MM.1S (cell line): ENCODE data around the gene COX20.

ENCODE experiments used
- DNase-seq: peaks from one replicate; pipeline ENCODE4 v3.0.0-alpha.2; 2015
- H2AFZ ChIP-seq: fragments of 300-600 bp; sonication (generic); 2 replicates; pipeline ENCODE4 v1.6.0; 2016; ENCODE audit warnings: antibody characterized with exemption, low read length
- H3F3A ChIP-seq: fragments of 300-600 bp; sonication (generic); 2 replicates; pipeline ENCODE4 v1.6.1; 2016; ENCODE audit warnings: mild to moderate bottlenecking, antibody characterized with exemption, low read length, moderate library complexity, mixed read lengths; ENCODE audit not compliant: insufficient read depth
- H3K27ac ChIP-seq: fragments of 300-600 bp; sonication (generic); 2 replicates; pipeline ENCODE4 v1.5.1; 2016; ENCODE audit warnings: mild to moderate bottlenecking, low read length
- H3K27me3 ChIP-seq: fragments of 300-600 bp; sonication (generic); replicated peaks from 2 replicates; pipeline ENCODE4 v1.6.0; 2016; ENCODE audit warnings: low read length; ENCODE audit not compliant: insufficient read depth
- H3K36me3 ChIP-seq: fragments of 300-600 bp; sonication (generic); replicated peaks from 2 replicates; pipeline ENCODE4 v1.6.1; 2016; ENCODE audit warnings: mild to moderate bottlenecking, low read length, mixed read lengths; ENCODE audit not compliant: insufficient read depth
- H3K4me1 ChIP-seq: fragments of 300-600 bp; sonication (generic); 2 replicates; pipeline ENCODE4 v1.6.1; 2016; ENCODE audit warnings: low read length, mixed read lengths
- H3K4me2 ChIP-seq: fragments of 300-600 bp; sonication (generic); 2 replicates; pipeline ENCODE4 v1.6.0; 2016; ENCODE audit warnings: low read depth, low read length
- H3K4me3 ChIP-seq: fragments of 300-600 bp; sonication (generic); 2 replicates; pipeline ENCODE4 v1.5.1; 2016; ENCODE audit warnings: low read length, mixed read lengths
- H3K79me2 ChIP-seq: fragments of 300-600 bp; sonication (generic); 2 replicates; pipeline ENCODE4 v1.6.1; 2016; ENCODE audit warnings: mixed run types, low read length, mixed read lengths
- H3K9ac ChIP-seq: fragments of 300-600 bp; sonication (generic); 2 replicates; pipeline ENCODE4 v1.6.1; 2016; ENCODE audit warnings: low read length, mixed read lengths
- H3K9me2 ChIP-seq: fragments of 300-600 bp; sonication (generic); replicated peaks from 2 replicates; pipeline ENCODE4 v1.6.1; 2016; ENCODE audit warnings: mild to moderate bottlenecking, low read length, mixed read lengths; ENCODE audit not compliant: insufficient read depth
- H3K9me3 ChIP-seq: fragments of 300-600 bp; sonication (generic); replicated peaks from 2 replicates; pipeline ENCODE4 v1.6.1; 2016; ENCODE audit warnings: mild to moderate bottlenecking, low read length, mixed read lengths; ENCODE audit not compliant: insufficient read depth
- H4K20me1 ChIP-seq: fragments of 300-600 bp; sonication (generic); 2 replicates; pipeline ENCODE4 v1.6.1; 2016; ENCODE audit warnings: mild to moderate bottlenecking, low read length, moderate library complexity, mixed read lengths; ENCODE audit not compliant: insufficient read depth
- CTCF ChIP-seq: fragments of 300-600 bp; sonication (generic); IDR thresholded peaks from 2 replicates; pipeline ENCODE4 v1.5.1; 2016; ENCODE audit warnings: antibody characterized with exemption, low read length, mixed read lengths
- EZH2 ChIP-seq: fragments of 300-600 bp; sonication (generic); optimal IDR thresholded peaks from 2 replicates; pipeline ENCODE3; 2017; ENCODE audit warnings: low read depth, mild to moderate bottlenecking, antibody characterized with exemption, low read length, mixed read lengths
- EZH2phosphoT487 ChIP-seq: fragments of 300-600 bp; sonication (generic); IDR thresholded peaks from 2 replicates; pipeline ENCODE4 v1.6.1; 2018; ENCODE audit warnings: antibody characterized with exemption, low read length

COX20 gene

GRCh38 chr1:244854166-244854565 is 18.7 kb downstream of the COX20 start:
- no peak for TF ChIP-seq EZH2phosphoT487
- no peak for TF ChIP-seq EZH2
- TF ChIP-seq CTCF = no peak
- H3K4me1 ChIP-seq = no peaks in the 10 kb centered on the region
- H3K27me3 ChIP-seq = no peaks in the 10 kb centered on the region
- DNase-seq = no peak
- no peaks in the 10 kb centered on the region for H3K9me3 ChIP-seq
- H3K4me2 ChIP-seq = no peak overlapping the region
- no peak overlapping the region for H3K27ac ChIP-seq
- H3K9me2 ChIP-seq = no peaks in the 10 kb centered on the region
- H4K20me1 ChIP-seq = peaks cover 66% of the 10 kb centered on the region
- peaks cover 63% of the 10 kb centered on the region for H3K36me3 ChIP-seq
- peaks cover 99% of the 10 kb centered on the region for H3K79me2 ChIP-seq
- H2AFZ ChIP-seq = no peak overlapping the region
- H3K9ac ChIP-seq = no peak overlapping the region
- peaks cover 65% of the 10 kb centered on the region for H3F3A ChIP-seq
- no peak overlapping the region for H3K4me3 ChIP-seq

- Histone ChIP-seq H3K27ac (no peak overlapping the region), H3K9me3 (no peaks in the 10 kb centered on the region), H3K79me2 (peaks cover 99% of the 10 kb centered on the region), H4K20me1 (peaks cover 75% of the 10 kb centered on the region), H3K9me2 (no peaks in the 10 kb centered on the region), H3K27me3 (no peaks in the 10 kb centered on the region), H3F3A (peaks cover 59% of the 10 kb centered on the region), H3K36me3 (peaks cover 70% of the 10 kb centered on the region), H2AFZ (no peak overlapping the region), H3K4me1 (no peaks in the 10 kb centered on the region), H3K9ac (no peak overlapping the region), H3K4me2 (no peak overlapping the region), H3K4me3 (no peak overlapping the region)
- TF ChIP-seq EZH2phosphoT487 (no peak), EZH2 (no peak)
- DNase-seq = no peak
Measured at GRCh38 chr1:244854865-244855578, 19.6 kb downstream of the COX20 start.

- no peaks in the 10 kb centered on the region for H3K9me2 ChIP-seq
- 0 out of 2 replicates have a peak, but pooled peaks cover 9% of the 10 kb centered on the region for H3K4me1 ChIP-seq
- H3K4me2 ChIP-seq = no peak overlapping the region
- H3F3A ChIP-seq = peaks cover 48% of the 10 kb centered on the region
- peaks cover 86% of the 10 kb centered on the region for H4K20me1 ChIP-seq
- peaks cover 66% of the 10 kb centered on the region for H3K36me3 ChIP-seq
- no peaks in the 10 kb centered on the region for H3K27me3 ChIP-seq
- peaks cover 99% of the 10 kb centered on the region for H3K79me2 ChIP-seq
- DNase-seq = no peak
- no peak for TF ChIP-seq EZH2
- no peak for TF ChIP-seq CTCF
- no peak for TF ChIP-seq EZH2phosphoT487
- no peaks in the 10 kb centered on the region for H3K9me3 ChIP-seq
- H3K4me3 ChIP-seq = no peak overlapping the region
- H2AFZ ChIP-seq = no peak overlapping the region
- H3K9ac ChIP-seq = no peak overlapping the region
- H3K27ac ChIP-seq = no peak overlapping the region
Measured at GRCh38 chr1:244857761-244858160, 22.3 kb downstream of the COX20 start.

GRCh38 chr1:244858357-244858756 is 22.9 kb downstream of the COX20 start:
- no peak for DNase-seq
- no peak overlapping the region for H3K4me2 ChIP-seq
- H4K20me1 ChIP-seq = peaks cover 82% of the 10 kb centered on the region
- no peak overlapping the region for H2AFZ ChIP-seq
- peaks cover 62% of the 10 kb centered on the region for H3K36me3 ChIP-seq
- H3K79me2 ChIP-seq = peaks cover 96% of the 10 kb centered on the region
- no peak overlapping the region for H3K9ac ChIP-seq
- H3K4me3 ChIP-seq = no peak overlapping the region
- no peaks in the 10 kb centered on the region for H3K27me3 ChIP-seq
- no peaks in the 10 kb centered on the region for H3K9me3 ChIP-seq
- TF ChIP-seq CTCF = no peak
- TF ChIP-seq EZH2phosphoT487 = no peak
- TF ChIP-seq EZH2 = no peak
- peaks cover 44% of the 10 kb centered on the region for H3F3A ChIP-seq
- 0 out of 2 replicates have a peak, but pooled peaks cover 9% of the 10 kb centered on the region for H3K4me1 ChIP-seq
- H3K27ac ChIP-seq = no peak overlapping the region
- no peaks in the 10 kb centered on the region for H3K9me2 ChIP-seq
